HG03432 (cell line): ENCODE measurements around the gene PEX11B.

Source experiments
- ATAC-seq: cut with Tn5 transposase; IDR thresholded peaks from one replicate; pipeline ENCODE4 v1.9.1; 2021; ENCODE audit warnings: mild to moderate bottlenecking, moderate library complexity; ENCODE audit not compliant: unreplicated experiment

PEX11B gene

DNA sequence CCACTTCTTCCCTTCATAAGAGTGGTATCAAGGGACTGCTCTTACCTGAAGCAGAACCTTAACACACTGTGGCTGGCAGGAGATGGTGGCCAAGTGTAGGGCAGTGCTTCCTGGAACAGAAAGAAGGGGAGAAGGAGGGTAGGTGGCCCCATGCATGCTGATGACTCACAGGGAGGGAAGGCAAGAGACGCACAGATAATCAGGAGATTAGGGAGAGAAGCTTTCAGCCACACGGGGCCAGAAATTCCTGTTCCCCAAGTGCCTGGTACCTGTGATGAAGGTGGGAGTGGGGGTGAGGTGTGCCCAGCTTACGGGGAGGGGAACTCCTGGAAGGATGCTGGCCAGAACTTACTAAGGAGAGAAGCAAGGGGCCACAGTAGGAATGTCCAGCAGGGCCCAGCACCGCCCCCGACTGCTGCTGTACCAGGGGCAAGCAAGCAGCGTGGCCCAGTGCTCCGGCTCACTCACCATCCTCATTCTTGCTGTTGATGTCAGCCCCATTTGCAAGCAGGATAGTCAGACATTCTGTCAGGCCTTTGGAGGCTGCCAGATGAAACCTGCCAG is 40.5 kb downstream of the PEX11B start:
- no peak for ATAC-seq

DNA sequence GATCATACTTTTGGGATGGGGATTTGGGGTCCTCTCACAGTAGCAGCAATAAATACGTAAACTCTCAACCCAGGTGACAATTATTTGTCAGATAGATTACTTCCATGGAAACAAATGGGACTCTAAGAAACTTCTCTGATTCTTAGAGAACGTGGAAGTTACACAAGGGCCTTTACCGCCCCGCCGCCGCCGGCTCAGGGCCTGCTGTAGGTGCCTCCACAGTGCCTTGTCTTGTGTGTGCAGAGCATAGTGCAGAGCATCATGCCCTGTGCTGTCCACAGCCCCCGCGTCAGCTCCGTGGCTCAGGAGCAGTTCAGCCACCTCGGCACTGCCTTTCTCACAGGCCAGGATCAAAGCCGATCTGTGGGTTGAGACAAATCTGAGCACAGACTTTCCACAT is 43.9 kb downstream of the PEX11B start:
- no peak for ATAC-seq

DNA sequence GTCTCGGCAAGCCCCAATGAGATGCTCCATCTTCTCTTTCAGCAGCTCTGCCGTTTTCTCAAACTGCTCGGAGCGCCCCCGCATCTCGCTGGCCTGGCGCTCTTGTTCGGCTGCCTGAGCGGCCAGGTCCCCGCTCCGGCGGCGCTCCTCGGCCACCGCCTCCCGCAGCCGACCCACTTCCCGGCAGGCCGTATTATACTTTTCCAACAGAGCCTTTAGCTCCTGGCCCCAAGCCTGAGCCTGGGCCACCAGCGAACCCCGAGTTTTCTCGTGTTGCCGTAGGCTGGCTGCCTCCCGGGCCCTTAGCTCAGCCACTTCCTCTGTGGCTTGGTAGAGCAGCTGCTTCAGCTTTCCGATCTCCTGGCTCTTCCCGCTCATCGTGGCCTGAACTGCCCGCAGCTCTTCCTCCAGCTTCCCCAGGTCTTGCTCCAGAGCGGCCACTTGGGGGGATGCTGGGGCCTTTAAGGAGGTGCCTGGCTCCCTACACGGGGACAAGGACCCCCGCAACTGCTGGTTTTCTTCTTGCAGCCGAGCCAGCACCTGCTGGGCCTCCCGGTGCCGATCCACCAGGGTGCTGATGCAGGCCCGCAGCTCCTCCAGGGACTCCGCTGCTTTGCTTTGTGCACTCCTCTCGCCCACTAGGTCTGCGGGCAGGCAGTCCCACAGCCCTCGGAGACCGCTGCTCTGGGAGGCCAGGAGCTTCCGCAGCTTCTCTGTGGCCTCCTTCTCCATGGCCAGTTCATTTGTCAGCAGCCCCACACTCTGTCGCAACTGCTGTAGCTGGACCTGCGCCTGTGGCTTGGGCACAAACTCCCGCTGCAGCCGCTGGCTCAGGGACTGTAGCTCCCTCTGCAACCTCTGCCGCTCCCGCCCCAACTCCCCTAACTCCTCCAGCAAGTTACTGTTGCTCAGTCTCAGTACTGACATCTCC is 46.3 kb downstream of the PEX11B start:
- no peak for ATAC-seq

DNA sequence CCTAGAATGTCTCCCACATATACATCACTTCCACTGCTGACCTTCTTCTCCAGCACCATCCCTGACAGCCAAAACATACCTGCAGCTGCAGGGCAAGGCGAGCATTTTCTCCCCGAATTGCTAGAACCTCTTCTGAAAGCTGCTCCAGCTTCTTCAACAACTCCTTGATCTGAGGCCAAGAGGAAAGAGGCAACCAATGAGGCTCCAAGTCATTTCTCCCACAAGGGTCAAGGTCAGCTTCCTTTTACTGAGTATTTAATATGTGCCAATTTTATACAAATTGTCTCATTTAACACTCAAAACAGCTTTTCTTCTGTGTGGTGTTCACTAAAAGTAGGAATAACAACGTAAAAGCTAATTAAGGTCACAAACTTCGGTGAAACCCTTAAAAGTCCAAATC is 50.3 kb downstream of the PEX11B start:
- ATAC-seq: no peak

DNA sequence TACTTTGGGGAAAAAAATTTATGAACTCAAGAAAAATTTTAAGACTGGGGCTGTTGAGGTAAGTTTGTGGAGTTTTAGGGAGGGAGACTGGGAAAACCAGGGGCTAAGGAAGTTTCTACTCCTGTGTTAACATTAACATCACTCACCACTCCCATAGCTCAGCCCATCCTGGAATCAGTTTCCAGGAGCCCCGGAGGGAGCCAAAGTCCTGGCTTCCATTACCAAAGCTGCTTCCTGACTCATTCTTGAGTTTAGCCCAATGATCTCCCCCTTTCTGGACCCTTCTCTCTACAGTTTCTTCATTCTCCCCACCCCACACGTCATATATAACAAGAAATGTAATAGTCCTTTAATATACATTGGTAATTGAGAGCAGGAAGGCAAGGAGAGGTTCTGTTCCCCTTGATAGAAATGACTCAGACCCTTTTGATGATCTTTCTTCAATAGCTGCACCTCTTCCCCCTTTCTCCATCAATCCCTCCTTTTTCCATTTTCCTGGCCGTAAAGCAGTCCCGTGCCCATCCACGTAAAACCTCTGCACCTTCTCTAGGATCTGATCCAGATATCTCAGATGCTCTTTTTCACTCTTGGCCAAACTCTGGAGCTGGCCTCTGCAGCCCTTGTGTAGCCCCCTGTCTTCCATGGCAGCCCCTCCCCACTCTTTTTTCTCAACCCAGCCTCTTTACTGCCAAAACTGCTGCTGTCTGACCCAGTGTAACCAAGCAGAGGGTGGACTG is 55.1 kb downstream of the PEX11B start:
- no peak for ATAC-seq
